GM12878 (cell line): Measurements from ENCODE around the gene NPFFR2. TPM values are rescaled to one million over a fixed set of nuclear protein-coding genes. Genes with fewer than 3 reads are reported as not detected.

Source experiments
- CHD2 ChIP-seq: IDR thresholded peaks from 2 replicates; pipeline ENCODE4 v1.6.1; 2011; ENCODE audit warnings: low read depth, low read length, improper control_type of control experiment, borderline replicate concordance
- MTA2 ChIP-seq: fragments of 450-650 bp; IDR thresholded peaks from 2 replicates; pipeline ENCODE4 v1.6.1; 2016; ENCODE audit warnings: low read depth, mild to moderate bottlenecking, moderate library complexity
- NR2C2 ChIP-seq: IDR thresholded peaks from 2 replicates; pipeline ENCODE4 v1.6.1; 2011; ENCODE audit warnings: borderline replicate concordance, low read depth; ENCODE audit not compliant: control insufficient read depth, insufficient read length
- PML ChIP-seq: IDR thresholded peaks from 2 replicates; pipeline ENCODE4 v1.6.1; 2012; ENCODE audit warnings: low read length, inconsistent platforms
- POU2F2 ChIP-seq: IDR thresholded peaks from 3 replicates; pipeline ENCODE4 v1.6.1; 2011; ENCODE audit warnings: low read depth, mild to moderate bottlenecking, low read length, borderline replicate concordance
- SPI1 ChIP-seq: IDR thresholded peaks from 2 replicates; pipeline ENCODE4 v1.6.1; 2011; ENCODE audit warnings: low read depth, mild to moderate bottlenecking, low read length, moderate library complexity, borderline replicate concordance; ENCODE audit not compliant: insufficient read depth
- TAF1 ChIP-seq: IDR thresholded peaks from 2 replicates; pipeline ENCODE4 v1.6.1; 2011; ENCODE audit warnings: mild to moderate bottlenecking, low read depth, low read length, borderline replicate concordance
- polyA plus RNA-seq, 11 experiments: library from polyadenylated mRNA; depleted of rRNA in 4 of 11; unstranded in 6 of 11; stranded (reverse) in 5 of 11; fragments of >200 nt; fragmentation: Nextera tagmentation in 4 of 11; fragmentation: Illumina TruSeq in 1 of 11; extraction: Ambion mirVana in 4 of 11; extraction: Trizol in 1 of 11; gene quantifications; 1 replicate in 1 of 11; 2 replicates in 10 of 11; pipeline versions ENCODE4 v1.2.1 to v1.2.3, GENCODE V29; 2011 to 2016; ENCODE audit warnings: inconsistent platforms in 2 of 11, missing spikeins in 2 of 11, low read depth in 1 of 11
- total RNA-seq, 4 experiments: library from RNA; depleted of rRNA in 3 of 4; stranded (reverse); fragments of >200 nt in 3 of 4; fragmentation: Illumina TruSeq in 1 of 4; extraction: Trizol in 1 of 4; gene quantifications; 2 replicates each; pipeline versions ENCODE4 v1.2.1 to v1.2.3, GENCODE V29; 2013 to 2021
- TF ChIP-seq, protein P1 (sequence below): fragments of 450-650 bp; IDR thresholded peaks from 2 replicates; pipeline ENCODE4 v1.6.1; 2017; ENCODE audit warnings: mild to moderate bottlenecking, low read depth, inconsistent platforms; ENCODE audit not compliant: poor library complexity, severe bottlenecking
- TF ChIP-seq, protein P2 (sequence below): fragments of 150-350 bp; IDR thresholded peaks from 2 replicates; pipeline ENCODE4 v1.6.1; 2014; ENCODE audit warnings: mild to moderate bottlenecking, low read depth, low read length
- TF ChIP-seq, protein P3 (sequence below): IDR thresholded peaks from 2 replicates; pipeline ENCODE4 v1.6.1; 2012; ENCODE audit warnings: low read depth, low read length, improper control_type of control experiment

NPFFR2 gene
- total and polyA plus RNA-seq, 10 of the 15 experiments (the other 5 are each of a cell fraction or from before 2014, with no cell fraction given): not detected

DNA sequence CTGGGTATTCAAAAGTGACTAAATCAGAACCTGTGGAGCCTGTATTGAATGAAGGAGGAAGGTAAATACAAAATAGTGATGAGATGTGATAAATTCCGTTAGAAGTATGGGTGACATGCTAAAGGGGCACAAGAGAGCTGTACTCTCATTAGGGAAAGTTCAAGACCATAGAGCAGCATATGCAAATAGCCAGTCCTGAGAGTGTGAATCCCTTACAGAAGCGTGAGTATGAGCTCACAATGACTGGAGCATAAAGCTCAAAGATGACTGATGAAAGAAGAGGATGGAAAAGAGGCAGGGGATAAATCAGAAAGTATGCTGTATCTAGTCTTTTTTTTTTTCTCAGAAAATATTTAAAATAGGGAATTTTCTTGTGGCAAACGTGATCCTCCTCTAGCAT lies 12.1 kb upstream of the NPFFR2 start (continued):
- TF ChIP-seq MTA2 (no peak), CHD2 (no peak), PML (no peak), POU2F2 (no peak), NR2C2 (no peak), SPI1 (no peak), TAF1 (no peak)
- TF ChIP-seq, protein P1, sequence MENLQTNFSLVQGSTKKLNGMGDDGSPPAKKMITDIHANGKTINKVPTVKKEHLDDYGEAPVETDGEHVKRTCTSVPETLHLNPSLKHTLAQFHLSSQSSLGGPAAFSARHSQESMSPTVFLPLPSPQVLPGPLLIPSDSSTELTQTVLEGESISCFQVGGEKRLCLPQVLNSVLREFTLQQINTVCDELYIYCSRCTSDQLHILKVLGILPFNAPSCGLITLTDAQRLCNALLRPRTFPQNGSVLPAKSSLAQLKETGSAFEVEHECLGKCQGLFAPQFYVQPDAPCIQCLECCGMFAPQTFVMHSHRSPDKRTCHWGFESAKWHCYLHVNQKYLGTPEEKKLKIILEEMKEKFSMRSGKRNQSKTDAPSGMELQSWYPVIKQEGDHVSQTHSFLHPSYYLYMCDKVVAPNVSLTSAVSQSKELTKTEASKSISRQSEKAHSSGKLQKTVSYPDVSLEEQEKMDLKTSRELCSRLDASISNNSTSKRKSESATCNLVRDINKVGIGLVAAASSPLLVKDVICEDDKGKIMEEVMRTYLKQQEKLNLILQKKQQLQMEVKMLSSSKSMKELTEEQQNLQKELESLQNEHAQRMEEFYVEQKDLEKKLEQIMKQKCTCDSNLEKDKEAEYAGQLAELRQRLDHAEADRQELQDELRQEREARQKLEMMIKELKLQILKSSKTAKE: no peak
- TF ChIP-seq, protein P2, sequence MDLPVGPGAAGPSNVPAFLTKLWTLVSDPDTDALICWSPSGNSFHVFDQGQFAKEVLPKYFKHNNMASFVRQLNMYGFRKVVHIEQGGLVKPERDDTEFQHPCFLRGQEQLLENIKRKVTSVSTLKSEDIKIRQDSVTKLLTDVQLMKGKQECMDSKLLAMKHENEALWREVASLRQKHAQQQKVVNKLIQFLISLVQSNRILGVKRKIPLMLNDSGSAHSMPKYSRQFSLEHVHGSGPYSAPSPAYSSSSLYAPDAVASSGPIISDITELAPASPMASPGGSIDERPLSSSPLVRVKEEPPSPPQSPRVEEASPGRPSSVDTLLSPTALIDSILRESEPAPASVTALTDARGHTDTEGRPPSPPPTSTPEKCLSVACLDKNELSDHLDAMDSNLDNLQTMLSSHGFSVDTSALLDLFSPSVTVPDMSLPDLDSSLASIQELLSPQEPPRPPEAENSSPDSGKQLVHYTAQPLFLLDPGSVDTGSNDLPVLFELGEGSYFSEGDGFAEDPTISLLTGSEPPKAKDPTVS: no peak
- TF ChIP-seq, protein P3, sequence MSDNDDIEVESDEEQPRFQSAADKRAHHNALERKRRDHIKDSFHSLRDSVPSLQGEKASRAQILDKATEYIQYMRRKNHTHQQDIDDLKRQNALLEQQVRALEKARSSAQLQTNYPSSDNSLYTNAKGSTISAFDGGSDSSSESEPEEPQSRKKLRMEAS: no peak
